Frontal cortex (tissue), 4 donors: ENCODE measurements around the gene SELENOT. TPM values are rescaled to one million over a fixed set of nuclear protein-coding genes. Genes with fewer than 3 reads are reported as not detected.
"Not testable (repeated sequence)": the region's sequence is repeated elsewhere in the genome, so short reads cannot be mapped to it uniquely, and the experiment has no call there.

Experiments used
- DNase-seq, 2 donors: peaks; one replicate each; pipeline ENCODE4 v3.0.0; 2012; ENCODE audit warnings: low spot score in 2 of 2
- FAIRE-seq: peaks from 2 replicates; lab custom pipeline; 2012; peaks lifted over from hg19 to GRCh38; lab: Jason Lieb, UNC
- total RNA-seq: library from RNA; depleted of rRNA; stranded (reverse); fragments of >200 nt; gene quantifications from one replicate; pipeline ENCODE4 v1.2.3, GENCODE V29; 2014
- donor health status: control.
- donor health status: control.
- donor health status: control.

Gene SELENOT
- total RNA-seq, 1 donor from 2014 or later, result 106 TPM

GRCh38 chr3:150605998-150606641 lies 3.0 kb downstream of the SELENOT start:
- FAIRE-seq (no peak), DNase-seq (no peak)

GRCh38 chr3:150607267-150608065 lies 4.3 kb downstream of the SELENOT start:
- DNase-seq (no peak), FAIRE-seq (no peak)

DNA sequence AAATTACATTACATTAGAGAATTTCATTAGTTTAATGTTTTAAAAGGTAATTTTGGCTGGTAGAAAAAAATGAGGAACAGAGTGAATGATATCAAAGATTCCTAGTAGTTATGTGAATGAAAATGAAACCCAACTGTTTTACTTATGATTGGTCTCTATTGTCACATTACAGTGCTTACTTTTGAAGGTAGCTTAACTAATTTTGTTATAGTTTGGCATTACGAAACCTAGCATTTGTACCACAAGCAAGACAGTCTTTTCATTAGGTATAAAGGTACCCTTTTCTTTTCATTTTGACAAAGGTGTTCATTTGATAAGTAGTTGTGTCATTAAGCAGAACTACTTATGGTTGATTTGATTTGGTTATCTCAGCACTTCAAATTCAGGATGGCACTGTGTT lies 6.9 kb downstream of the SELENOT start:
- DNase-seq, result no peak
- FAIRE-seq, result no peak

DNA sequence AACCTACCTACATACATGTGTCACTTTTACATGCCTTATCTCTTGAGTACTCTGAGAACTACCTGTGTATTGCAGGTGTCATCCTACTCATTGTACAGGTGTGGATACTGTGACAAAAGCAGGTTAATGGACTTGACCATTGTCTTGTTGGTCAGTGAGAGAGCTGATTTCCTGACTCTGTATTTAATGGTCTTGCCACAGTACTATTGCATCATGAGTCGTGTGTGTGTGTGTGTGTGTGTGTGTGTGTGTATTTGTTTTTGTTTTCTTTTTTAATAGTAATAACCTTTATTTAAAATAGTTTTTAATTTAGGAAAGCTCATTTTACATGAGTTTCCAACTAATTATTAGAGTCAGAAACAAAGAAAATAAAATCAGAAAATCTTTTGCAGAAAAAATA lies 7.7 kb downstream of the SELENOT start:
- FAIRE-seq, result no peak

DNA sequence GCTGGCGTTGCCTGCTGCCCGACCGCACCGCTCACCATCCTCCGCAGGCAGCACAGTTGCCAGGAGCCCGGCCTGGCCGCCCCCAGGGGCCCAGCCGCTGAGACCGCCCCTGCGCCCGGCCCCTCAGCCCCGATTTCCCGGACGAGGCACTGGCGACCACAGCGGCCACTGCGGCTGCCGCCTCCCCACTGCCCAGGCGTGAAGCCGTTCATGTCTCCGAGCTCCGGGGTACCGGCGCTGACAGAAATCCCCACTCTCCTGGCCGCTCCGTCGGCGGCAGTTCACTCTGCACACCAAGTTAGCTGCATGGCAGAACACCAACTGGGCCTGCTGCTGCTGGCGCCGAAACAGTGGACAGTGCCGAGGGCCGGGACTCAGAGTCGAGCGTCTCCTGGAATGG lies 8.5 kb downstream of the SELENOT start:
- no peak for FAIRE-seq
- DNase-seq, result no peak

More for the DNA sequence above, 7.7 kb downstream of the SELENOT start:
- DNase-seq, result no peak

DNA sequence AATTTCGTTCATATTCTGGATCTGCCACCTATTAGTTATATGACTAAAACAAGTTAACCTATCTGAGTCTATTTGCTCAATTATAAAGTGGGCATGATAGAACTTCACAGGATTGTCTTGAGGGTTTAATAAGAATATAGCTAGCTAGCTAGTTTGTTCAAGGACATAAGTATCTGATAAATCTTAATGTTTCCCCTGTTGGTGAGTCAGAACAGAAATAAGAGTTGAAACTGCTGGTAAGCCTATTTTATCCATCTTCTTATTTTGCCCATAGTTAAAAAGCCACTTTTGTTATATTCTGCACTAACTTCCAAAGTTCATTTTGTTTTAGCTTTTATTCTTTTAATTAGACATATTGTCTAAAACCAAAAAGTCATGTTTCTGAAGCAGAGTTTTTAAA lies 9.4 kb downstream of the SELENOT start:
- no peak for DNase-seq
- FAIRE-seq, result no peak

- no peak for FAIRE-seq
- no peak for DNase-seq
These were observed 9.9 kb downstream of the SELENOT start for GRCh38 chr3:150613034-150613433.

GRCh38 chr3:150613709-150614480 lies 10.8 kb downstream of the SELENOT start:
- no peak for DNase-seq
- FAIRE-seq, result no peak

GRCh38 chr3:150620002-150620689 lies 17.0 kb downstream of the SELENOT start:
- DNase-seq, result no peak
- no peak for FAIRE-seq

DNA sequence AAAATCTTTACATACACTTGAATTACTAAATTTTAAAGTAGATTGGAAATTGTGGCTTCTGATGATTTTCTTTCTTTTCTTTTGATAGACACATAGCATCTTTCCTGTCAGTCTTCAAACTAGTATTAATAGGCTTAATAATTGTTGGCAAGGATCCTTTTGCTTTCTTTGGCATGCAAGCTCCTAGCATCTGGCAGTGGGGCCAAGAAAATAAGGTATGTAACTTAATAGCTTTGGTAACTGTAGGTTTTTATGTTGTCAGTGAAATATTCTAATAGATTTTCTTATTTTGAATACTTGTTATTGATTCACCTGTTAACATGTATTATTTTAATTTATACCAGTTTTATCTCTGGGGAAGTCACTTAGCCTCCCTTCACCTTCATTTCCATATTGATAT lies 19.8 kb downstream of the SELENOT start:
- not testable (repeated sequence) for FAIRE-seq, DNase-seq

DNA sequence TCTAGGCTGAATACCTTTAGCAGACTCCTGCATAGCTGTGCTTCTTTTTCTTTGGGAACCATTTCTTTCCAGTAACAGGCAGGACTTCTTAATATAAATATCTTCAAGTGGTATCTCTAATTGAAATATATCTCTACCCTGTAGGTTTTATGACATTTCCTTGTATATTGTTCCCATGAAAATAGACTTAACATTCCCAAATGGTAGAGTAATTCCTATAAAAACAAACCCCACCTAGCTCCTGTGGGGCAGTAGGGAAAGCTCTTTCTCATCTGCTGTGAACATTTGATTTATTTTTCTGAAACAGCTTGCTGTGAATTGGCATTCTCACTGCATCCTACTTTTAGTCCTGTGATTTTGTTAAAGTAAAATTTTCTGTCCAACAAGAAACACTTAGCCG lies 20.8 kb downstream of the SELENOT start:
- DNase-seq (no peak), FAIRE-seq (no peak)

DNA sequence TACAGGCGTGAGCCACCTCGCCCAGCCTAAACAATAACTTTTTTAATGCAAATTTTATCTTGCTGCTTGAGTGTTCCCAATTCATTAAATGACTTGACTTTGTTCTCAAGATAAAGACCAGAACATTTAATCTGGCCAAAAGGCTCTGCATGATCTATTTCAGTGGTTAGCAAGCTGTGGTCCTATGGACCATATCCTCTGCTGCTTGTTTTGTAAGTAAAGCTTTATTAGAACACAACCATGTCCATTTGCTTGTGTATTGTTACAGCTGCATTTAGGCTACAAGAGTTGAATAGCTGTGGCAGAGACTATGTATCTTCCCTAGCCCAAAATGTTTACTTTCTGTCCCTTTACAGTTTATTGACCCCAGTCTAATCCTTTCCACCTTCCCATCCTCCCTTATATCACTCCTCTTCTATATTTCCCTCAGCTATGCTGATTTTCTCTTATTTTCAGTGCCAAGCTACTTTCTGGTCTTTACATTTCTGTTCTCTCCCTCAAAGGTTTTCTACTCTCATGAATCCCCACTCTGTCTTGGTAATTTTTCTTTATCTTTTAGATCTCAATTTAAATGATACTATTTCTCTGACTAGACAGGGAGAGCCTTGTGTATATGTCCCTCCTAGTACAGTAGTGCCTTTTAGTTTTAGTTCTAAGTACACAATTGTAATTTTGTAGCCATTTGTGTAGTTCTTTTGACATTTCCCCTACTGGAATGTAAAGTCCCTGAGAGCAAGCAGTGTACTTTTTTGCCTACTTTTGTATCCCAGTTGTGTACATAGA lies 23.2 kb downstream of the SELENOT start:
- DNase-seq (no peak), FAIRE-seq (no peak)

DNA sequence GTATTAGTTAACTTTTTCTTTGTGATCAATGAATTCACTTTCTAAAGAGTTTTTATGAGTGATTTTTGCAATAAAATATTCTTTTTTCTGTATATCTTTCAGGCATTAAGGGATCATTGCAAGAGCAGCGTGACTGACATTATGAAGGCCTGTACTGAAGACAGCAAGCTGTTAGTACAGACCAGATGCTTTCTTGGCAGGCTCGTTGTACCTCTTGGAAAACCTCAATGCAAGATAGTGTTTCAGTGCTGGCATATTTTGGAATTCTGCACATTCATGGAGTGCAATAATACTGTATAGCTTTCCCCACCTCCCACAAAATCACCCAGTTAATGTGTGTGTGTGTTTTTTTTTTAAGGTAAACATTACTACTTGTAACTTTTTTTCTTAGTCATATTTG lies 24.4 kb downstream of the SELENOT start:
- no peak for DNase-seq
- FAIRE-seq, result no peak

DNA sequence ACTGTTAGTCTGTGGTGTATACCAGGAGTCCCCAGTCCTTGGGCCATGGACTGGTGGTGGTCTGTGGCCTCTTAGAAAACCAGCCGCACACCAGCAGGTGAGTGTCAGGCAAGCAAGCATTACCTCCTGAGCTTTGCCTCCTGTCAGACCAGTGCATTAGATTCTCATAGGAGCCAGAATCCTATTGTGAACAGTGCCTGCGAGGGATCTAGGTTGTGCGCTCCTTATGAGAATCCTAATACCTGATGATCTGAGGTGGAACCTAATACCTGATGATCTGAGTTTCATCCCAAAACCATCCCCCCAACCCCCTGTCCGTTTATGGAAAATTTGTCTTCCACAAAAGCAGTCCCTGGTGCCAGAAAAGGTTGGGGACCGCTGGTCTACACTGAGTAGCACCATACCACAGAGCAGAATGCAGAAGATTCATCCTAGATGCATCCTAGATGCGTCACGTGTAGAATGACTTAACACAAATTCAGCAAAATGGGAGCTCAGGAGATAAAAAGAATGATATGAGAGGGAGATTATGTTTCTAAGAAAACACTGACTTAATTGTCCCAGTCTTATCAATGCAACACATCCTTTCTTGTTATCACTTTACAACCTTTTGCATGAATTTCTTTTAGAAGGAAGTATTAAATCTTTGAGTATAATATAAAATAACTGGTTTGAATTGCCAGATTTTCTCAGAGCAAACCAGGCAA lies 28.5 kb downstream of the SELENOT start:
- FAIRE-seq (no peak), DNase-seq (no peak)

GRCh38 chr3:150635076-150635475 lies 32.0 kb downstream of the SELENOT start:
- no peak for FAIRE-seq
- no peak for DNase-seq

DNA sequence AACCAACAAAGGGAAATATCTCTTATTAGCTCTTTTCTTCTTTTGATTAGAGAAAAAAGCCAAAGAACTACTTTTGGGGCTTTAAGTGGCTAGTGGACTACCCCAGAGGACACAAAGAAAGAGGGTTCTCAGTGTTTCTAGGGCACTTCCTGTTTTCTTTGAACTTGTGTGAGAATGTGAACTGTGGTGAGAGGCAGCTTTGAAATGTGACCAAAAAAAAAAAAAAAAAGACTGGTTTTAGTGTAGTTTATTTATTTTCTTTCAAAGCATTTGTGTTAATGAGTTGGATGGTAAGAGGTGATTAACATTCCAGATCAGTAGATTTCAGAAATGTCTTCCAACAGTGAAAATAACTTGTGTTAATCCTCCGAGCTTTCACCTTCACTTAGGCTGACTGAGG lies 32.4 kb downstream of the SELENOT start:
- DNase-seq (no peak), FAIRE-seq (no peak)

GRCh38 chr3:150636258-150636657 lies 33.1 kb downstream of the SELENOT start:
- FAIRE-seq (no peak), DNase-seq (no peak)

GRCh38 chr3:150639262-150639661 lies 36.1 kb downstream of the SELENOT start:
- FAIRE-seq (no peak), DNase-seq (no peak)

- FAIRE-seq, result no peak
These were observed 37.1 kb downstream of the SELENOT start for GRCh38 chr3:150640256-150640655.

More at GRCh38 chr3:150640256-150640655, 37.1 kb downstream of the SELENOT start:
- no peak for DNase-seq
